ENCODE data around the gene ARSJ.

The ARSJ gene

DNA sequence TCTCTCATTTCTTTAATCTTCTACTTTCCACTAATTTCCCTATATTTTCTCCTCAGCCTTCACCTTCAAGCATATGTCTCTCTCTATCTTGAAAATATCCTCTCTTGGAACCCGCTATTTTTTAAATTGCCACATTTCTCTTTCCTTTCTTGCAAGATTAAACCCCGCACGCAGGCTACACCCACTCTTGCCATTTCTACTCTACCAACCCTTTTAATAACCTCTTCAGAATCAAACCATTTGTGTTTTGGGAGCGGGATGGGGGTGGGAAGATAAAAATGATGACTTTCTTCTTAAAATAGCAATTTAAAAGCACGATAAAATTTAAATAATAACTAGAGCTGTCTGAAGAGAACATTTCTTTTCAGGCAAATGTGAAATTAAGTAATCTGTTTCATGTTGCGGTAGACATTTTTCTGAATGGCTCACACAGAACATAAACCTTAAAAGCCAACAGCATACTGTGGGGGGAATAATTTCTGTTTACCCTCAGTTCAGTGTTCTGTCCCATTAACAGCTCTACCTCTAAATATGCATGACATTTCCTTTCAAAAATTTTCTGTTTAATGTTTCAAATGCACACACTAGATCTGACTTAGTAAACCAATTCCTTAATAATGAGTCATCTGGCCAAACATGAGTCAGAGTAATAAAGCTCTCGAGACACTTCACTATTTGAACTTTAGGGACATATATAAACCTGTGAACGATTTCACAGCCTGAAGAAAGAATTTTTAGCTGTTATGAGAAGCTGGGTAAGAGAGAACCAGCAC is 20.5 kb downstream of the ARSJ start:
- TF ChIP-seq, protein P1, sequence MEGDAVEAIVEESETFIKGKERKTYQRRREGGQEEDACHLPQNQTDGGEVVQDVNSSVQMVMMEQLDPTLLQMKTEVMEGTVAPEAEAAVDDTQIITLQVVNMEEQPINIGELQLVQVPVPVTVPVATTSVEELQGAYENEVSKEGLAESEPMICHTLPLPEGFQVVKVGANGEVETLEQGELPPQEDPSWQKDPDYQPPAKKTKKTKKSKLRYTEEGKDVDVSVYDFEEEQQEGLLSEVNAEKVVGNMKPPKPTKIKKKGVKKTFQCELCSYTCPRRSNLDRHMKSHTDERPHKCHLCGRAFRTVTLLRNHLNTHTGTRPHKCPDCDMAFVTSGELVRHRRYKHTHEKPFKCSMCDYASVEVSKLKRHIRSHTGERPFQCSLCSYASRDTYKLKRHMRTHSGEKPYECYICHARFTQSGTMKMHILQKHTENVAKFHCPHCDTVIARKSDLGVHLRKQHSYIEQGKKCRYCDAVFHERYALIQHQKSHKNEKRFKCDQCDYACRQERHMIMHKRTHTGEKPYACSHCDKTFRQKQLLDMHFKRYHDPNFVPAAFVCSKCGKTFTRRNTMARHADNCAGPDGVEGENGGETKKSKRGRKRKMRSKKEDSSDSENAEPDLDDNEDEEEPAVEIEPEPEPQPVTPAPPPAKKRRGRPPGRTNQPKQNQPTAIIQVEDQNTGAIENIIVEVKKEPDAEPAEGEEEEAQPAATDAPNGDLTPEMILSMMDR (IDR thresholded peaks at IDR 0.05; ENCODE audit: low read depth, low read length, poor library complexity, severe bottlenecking): no peak
- no peak for TF ChIP-seq EZH2phosphoT487 (IDR thresholded peaks at IDR 0.05; ENCODE audit: borderline replicate concordance, low read length)
- Histone ChIP-seq H3K4me3 (ENCODE audit: low read length) (no peak overlapping the region), H3K36me3 (ENCODE audit: control insufficient read depth, low read length) (no peaks in the 10 kb centered on the region), H3K4me2 (ENCODE audit: low read length) (no peak overlapping the region), H3K9me3 (ENCODE audit: control insufficient read depth, insufficient read depth, low read length) (no peaks in the 10 kb centered on the region), H3K4me1 (ENCODE audit: control insufficient read depth, low read length) (no peaks in the 10 kb centered on the region), H3K9me2 (replicated peaks; ENCODE audit: control insufficient read depth, low read length) (no peaks in the 10 kb centered on the region), H3K27me3 (ENCODE audit: control insufficient read depth, low read length) (peaks cover 22% of the 10 kb centered on the region), H3F3A (ENCODE audit: control insufficient read depth, insufficient read depth) (no peaks in the 10 kb centered on the region), H3K27ac (ENCODE audit: low read depth, low read length) (no peak overlapping the region), H3K79me2 (ENCODE audit: control insufficient read depth, low read length) (no peaks in the 10 kb centered on the region), H4K20me1 (ENCODE audit: control insufficient read depth, insufficient read depth, low read depth, low read length) (no peaks in the 10 kb centered on the region)

DNA sequence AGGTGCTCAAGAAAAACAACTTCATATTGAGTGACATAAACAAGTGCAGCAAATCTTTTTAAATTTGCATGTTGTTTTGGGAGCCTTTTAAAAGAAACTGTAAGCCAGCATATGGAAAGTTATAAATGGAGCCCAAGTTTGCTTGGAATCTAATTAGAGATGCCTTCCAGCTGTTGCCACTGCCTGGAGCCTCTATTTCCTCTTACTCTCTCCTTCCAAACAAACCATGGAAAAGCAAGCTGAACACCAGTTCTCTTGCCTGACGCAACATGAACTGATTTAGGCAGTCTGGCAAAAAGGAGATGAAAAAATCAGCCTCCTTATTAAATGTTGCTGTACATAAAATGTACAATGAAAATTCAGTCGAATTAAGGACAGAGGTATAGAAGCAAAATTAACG is 21.5 kb downstream of the ARSJ start:
- Histone ChIP-seq H3K79me2 (ENCODE audit: control insufficient read depth, low read length) (no peaks in the 10 kb centered on the region), H3F3A (ENCODE audit: control insufficient read depth, insufficient read depth) (no peaks in the 10 kb centered on the region), H3K27me3 (ENCODE audit: control insufficient read depth, low read length) (peaks cover 26% of the 10 kb centered on the region), H3K4me1 (ENCODE audit: control insufficient read depth, low read length) (no peaks in the 10 kb centered on the region), H3K9me3 (ENCODE audit: control insufficient read depth, insufficient read depth, low read length) (no peaks in the 10 kb centered on the region), H3K36me3 (ENCODE audit: control insufficient read depth, low read length) (no peaks in the 10 kb centered on the region), H3K27ac (ENCODE audit: low read depth, low read length) (no peak overlapping the region), H3K9me2 (replicated peaks; ENCODE audit: control insufficient read depth, low read length) (no peaks in the 10 kb centered on the region), H3K4me2 (ENCODE audit: low read length) (no peak overlapping the region), H4K20me1 (ENCODE audit: control insufficient read depth, insufficient read depth, low read depth, low read length) (no peaks in the 10 kb centered on the region), H3K4me3 (ENCODE audit: low read length) (no peak overlapping the region)
- TF ChIP-seq EZH2phosphoT487 (IDR thresholded peaks at IDR 0.05; ENCODE audit: borderline replicate concordance, low read length): no peak
- TF ChIP-seq, protein P1 (IDR thresholded peaks at IDR 0.05; ENCODE audit: low read depth, low read length, poor library complexity, severe bottlenecking): no peak

DNA sequence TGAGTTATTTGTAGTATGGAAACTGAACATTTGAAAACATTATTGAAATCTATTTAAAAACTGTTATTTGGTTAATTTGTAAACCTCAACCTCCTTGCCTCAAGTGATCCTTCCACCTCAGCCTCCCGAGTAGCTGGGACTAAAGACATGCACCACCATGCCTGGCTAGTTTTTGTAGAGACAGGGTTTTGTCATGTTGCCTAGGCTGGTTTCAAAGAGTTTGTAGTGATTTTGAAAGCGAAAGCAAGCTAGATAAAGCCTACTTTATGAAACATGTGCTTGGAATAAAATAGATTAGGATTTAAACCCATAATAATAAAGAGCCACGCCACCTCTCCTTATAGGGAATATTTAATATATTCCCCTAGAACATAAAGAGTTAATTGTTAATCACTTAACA is 23.5 kb downstream of the ARSJ start:
- no peak for TF ChIP-seq EZH2phosphoT487 (IDR thresholded peaks at IDR 0.05; ENCODE audit: borderline replicate concordance, low read length)
- TF ChIP-seq, protein P1 (IDR thresholded peaks at IDR 0.05; ENCODE audit: low read depth, low read length, poor library complexity, severe bottlenecking): no peak
- H3K4me3 ChIP-seq (ENCODE audit: low read length): no peak overlapping the region
- H4K20me1 ChIP-seq (ENCODE audit: control insufficient read depth, insufficient read depth, low read depth, low read length): no peaks in the 10 kb centered on the region
- no peaks in the 10 kb centered on the region for H3K79me2 ChIP-seq (ENCODE audit: control insufficient read depth, low read length)
- H3K27me3 ChIP-seq (ENCODE audit: control insufficient read depth, low read length): peaks cover 26% of the 10 kb centered on the region
- no peaks in the 10 kb centered on the region for H3K4me1 ChIP-seq (ENCODE audit: control insufficient read depth, low read length)
- no peaks in the 10 kb centered on the region for H3K9me2 ChIP-seq (replicated peaks; ENCODE audit: control insufficient read depth, low read length)
- no peaks in the 10 kb centered on the region for H3F3A ChIP-seq (ENCODE audit: control insufficient read depth, insufficient read depth)
- no peaks in the 10 kb centered on the region for H3K9me3 ChIP-seq (ENCODE audit: control insufficient read depth, insufficient read depth, low read length)
- H3K27ac ChIP-seq (ENCODE audit: low read depth, low read length): no peak overlapping the region
- no peaks in the 10 kb centered on the region for H3K36me3 ChIP-seq (ENCODE audit: control insufficient read depth, low read length)
- H3K4me2 ChIP-seq (ENCODE audit: low read length): no peak overlapping the region

All from DOHH2 (cell line).